22Rv1 (cell line): Measurements from ENCODE around the gene POLR2H.

ENCODE experiments used
- H3K27ac ChIP-seq: fragments of 450-650 bp; 2 replicates; pipeline ENCODE4 v1.5.1; 2017
- CTCF ChIP-seq: fragments of 450-650 bp; IDR thresholded peaks from 2 replicates; pipeline ENCODE4 v1.5.1; 2017; ENCODE audit warnings: mild to moderate bottlenecking
- ZFX ChIP-seq: fragments of 450-650 bp; IDR thresholded peaks from 2 replicates; pipeline ENCODE4 v1.6.1; 2017; ENCODE audit warnings: antibody characterized with exemption, borderline replicate concordance

The POLR2H gene

GRCh38 chr3:184381261-184382224 lies 20.0 kb downstream of the POLR2H start:
- TF ChIP-seq ZFX (no peak), CTCF (no peak)
- no peak overlapping the region for H3K27ac ChIP-seq

GRCh38 chr3:184382326-184383032 lies 21.0 kb downstream of the POLR2H start:
- TF ChIP-seq CTCF (no peak), ZFX (no peak)

GRCh38 chr3:184383033-184383740 lies 21.7 kb downstream of the POLR2H start:
- TF ChIP-seq CTCF (no peak), ZFX (no peak)
- no peak overlapping the region for H3K27ac ChIP-seq

More at GRCh38 chr3:184382326-184383032, 21.0 kb downstream of the POLR2H start:
- H3K27ac ChIP-seq, result no peak overlapping the region

- no peak for TF ChIP-seq ZFX
- TF ChIP-seq CTCF, result no peak
- no peak overlapping the region for H3K27ac ChIP-seq
Measured at GRCh38 chr3:184384342-184384741, 22.8 kb downstream of the POLR2H start.

- no peak for TF ChIP-seq CTCF
- no peak for TF ChIP-seq ZFX
Measured at GRCh38 chr3:184384856-184385422, 23.4 kb downstream of the POLR2H start.

GRCh38 chr3:184386047-184386806 lies 24.7 kb downstream of the POLR2H start:
- no peak overlapping the region for H3K27ac ChIP-seq
- TF ChIP-seq CTCF (no peak), ZFX (no peak)

More at GRCh38 chr3:184384856-184385422, 23.4 kb downstream of the POLR2H start:
- no peak overlapping the region for H3K27ac ChIP-seq
